Endodermal cell (in vitro differentiated cells): Measurements from ENCODE around the gene TSNAX. TPM values are rescaled to one million over a fixed set of nuclear protein-coding genes. Genes with fewer than 3 reads are reported as not detected.
"Not testable (repeated sequence)": the region's sequence is repeated elsewhere in the genome, so short reads cannot be mapped to it uniquely, and the experiment has no call there.

Experiments
- DNase-seq: peaks from one replicate; pipeline ENCODE4 v3.0.0-alpha.2; 2017
- H3K27ac ChIP-seq: 2 replicates; pipeline ENCODE4 v1.5.1; 2013; ENCODE audit warnings: mild to moderate bottlenecking, low read depth, low read length, moderate library complexity
- H3K27me3 ChIP-seq: 2 replicates; pipeline ENCODE4 v1.6.1; 2013; ENCODE audit warnings: mild to moderate bottlenecking, low read length, moderate library complexity; ENCODE audit not compliant: insufficient read depth, control insufficient read depth, poor library complexity, severe bottlenecking
- H3K36me3 ChIP-seq: 2 replicates; pipeline ENCODE4 v1.7.0; 2013; ENCODE audit warnings: mild to moderate bottlenecking, low read length, moderate library complexity; ENCODE audit not compliant: control insufficient read depth, insufficient read depth
- H3K4me1 ChIP-seq: one replicate; pipeline ENCODE4 v1.7.0; 2013; ENCODE audit warnings: low read length; ENCODE audit not compliant: control insufficient read depth, insufficient read depth
- H3K4me3 ChIP-seq: 2 replicates; pipeline ENCODE4 v1.5.1; 2013; ENCODE audit warnings: mild to moderate bottlenecking, low read length, moderate library complexity
- H3K9ac ChIP-seq: 2 replicates; pipeline ENCODE4 v1.6.1; 2013; ENCODE audit warnings: mild to moderate bottlenecking, low read length, moderate library complexity; ENCODE audit not compliant: poor library complexity, severe bottlenecking; ENCODE audit errors: extremely low read depth
- H3K9me3 ChIP-seq: 2 replicates; pipeline ENCODE4 v1.6.1; 2013; ENCODE audit warnings: mild to moderate bottlenecking, low read length, moderate library complexity; ENCODE audit not compliant: control insufficient read depth
- H3K27ac Mint-ChIP-seq: 2 replicates; pipeline ENCODE4 v1.8.0; 2020; ENCODE audit warnings: mixed read lengths
- H3K27me3 Mint-ChIP-seq: 2 replicates; pipeline ENCODE4 v1.8.0; 2021; ENCODE audit warnings: mild to moderate bottlenecking, mixed read lengths; ENCODE audit not compliant: insufficient read depth
- H3K36me3 Mint-ChIP-seq: 2 replicates; pipeline ENCODE4 v1.8.0; 2020; ENCODE audit warnings: low read depth, mixed read lengths
- H3K4me1 Mint-ChIP-seq: 2 replicates; pipeline ENCODE4 v1.8.0; 2020; ENCODE audit warnings: mixed read lengths
- H3K4me3 Mint-ChIP-seq: 2 replicates; pipeline ENCODE4 v1.8.0; 2020; ENCODE audit warnings: mild to moderate bottlenecking, moderate library complexity, mixed read lengths
- H3K9me3 Mint-ChIP-seq: 2 replicates; pipeline ENCODE4 v1.8.0; 2020; ENCODE audit warnings: mild to moderate bottlenecking, mixed read lengths
- WGBS, 2 experiments: methylation state at CpG; one replicate each; pipeline versions ENCODE4 v1.1.5 to v1.1.7; 2013; ENCODE audit warnings: missing lambda C conversion rate in 2 of 2, mixed read lengths in 1 of 2; ENCODE audit not compliant: insufficient coverage in 1 of 2, insufficient read length in 1 of 2; 5-methylcytosine and 5-hydroxymethylcytosine counted together
- total RNA-seq, 2 donors: library from RNA; stranded (reverse); fragmentation: NEBNext Ultra II Directional in 1 of 2; extraction: Animal tissue kit (Norgen Biotek cat#: 25700) in 1 of 2; gene quantifications; 2 replicates in 1 of 2; 3 replicates in 1 of 2; pipeline ENCODE4 v1.2.1, GENCODE V29; 2021
- TF ChIP-seq, protein P1 (sequence below): fragments of 200-600 bp; sonication (generic); conservative IDR thresholded peaks from 2 replicates; pipeline ENCODE4 v1.5.0; 2021; ENCODE audit warnings: antibody characterized with exemption, mild to moderate bottlenecking

TSNAX gene
- total RNA-seq, 2 donors from 2014 or later, result 38.3 to 45.6 TPM

DNA sequence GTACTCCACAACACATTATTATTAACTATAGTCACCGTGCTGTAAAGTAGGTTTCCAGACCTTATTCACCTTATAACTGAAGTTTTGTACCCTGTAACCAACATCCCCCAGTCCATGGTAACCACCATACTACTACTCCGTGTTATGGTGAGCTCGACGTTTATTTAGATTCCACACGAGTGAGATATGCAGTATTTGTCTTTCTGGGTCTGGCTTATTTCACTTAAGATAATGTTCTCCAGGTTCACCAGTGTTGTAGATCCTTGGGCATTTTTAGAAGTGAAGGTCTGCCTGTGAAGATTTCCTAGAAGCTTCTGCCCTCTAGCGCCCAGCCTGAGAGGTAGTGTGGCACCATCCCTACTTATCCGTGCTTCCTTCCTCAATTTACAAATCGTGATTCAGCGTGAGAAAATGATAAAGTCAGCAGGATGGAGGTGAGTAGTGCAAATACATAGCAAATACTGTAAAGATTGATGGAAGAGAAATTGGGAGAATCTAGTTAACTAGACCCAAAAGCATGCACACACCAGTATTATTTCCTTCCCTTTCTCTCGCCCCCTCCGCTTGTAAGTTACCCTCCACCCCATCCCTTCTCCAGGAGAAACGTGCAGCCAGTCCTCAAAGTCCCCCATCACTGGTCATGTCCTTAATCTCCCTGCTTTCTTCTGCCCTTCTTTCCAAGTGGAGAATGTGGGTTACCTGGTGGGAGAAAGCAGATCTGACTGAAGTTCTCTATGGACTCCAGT lies 62.2 kb downstream of the TSNAX start:
- Mint-ChIP-seq H3K36me3 (no peaks in the 10 kb centered on the region), H3K27ac (no peak overlapping the region), H3K9me3 (no peaks in the 10 kb centered on the region), H3K4me1 (peaks cover 3% of the 10 kb centered on the region), H3K4me3 (no peak overlapping the region), H3K27me3 (no peaks in the 10 kb centered on the region)
- H3K9ac ChIP-seq, result no peak overlapping the region
- no peaks in the 10 kb centered on the region for H3K9me3 ChIP-seq
- no peaks in the 10 kb centered on the region for H3K36me3 ChIP-seq
- no peak overlapping the region for H3K4me3 ChIP-seq
- H3K4me1 ChIP-seq, result no peaks in the 10 kb centered on the region
- TF ChIP-seq, protein P1, sequence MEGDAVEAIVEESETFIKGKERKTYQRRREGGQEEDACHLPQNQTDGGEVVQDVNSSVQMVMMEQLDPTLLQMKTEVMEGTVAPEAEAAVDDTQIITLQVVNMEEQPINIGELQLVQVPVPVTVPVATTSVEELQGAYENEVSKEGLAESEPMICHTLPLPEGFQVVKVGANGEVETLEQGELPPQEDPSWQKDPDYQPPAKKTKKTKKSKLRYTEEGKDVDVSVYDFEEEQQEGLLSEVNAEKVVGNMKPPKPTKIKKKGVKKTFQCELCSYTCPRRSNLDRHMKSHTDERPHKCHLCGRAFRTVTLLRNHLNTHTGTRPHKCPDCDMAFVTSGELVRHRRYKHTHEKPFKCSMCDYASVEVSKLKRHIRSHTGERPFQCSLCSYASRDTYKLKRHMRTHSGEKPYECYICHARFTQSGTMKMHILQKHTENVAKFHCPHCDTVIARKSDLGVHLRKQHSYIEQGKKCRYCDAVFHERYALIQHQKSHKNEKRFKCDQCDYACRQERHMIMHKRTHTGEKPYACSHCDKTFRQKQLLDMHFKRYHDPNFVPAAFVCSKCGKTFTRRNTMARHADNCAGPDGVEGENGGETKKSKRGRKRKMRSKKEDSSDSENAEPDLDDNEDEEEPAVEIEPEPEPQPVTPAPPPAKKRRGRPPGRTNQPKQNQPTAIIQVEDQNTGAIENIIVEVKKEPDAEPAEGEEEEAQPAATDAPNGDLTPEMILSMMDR, result peak; percentile 87
- 41 to 48% methylated on average over 5 to 12 of the region's 12 CpGs for WGBS, 2 experiments
- H3K27ac ChIP-seq, result no peak overlapping the region
- DNase-seq, result peak; percentile 78
- H3K27me3 ChIP-seq, result no peaks in the 10 kb centered on the region

DNA sequence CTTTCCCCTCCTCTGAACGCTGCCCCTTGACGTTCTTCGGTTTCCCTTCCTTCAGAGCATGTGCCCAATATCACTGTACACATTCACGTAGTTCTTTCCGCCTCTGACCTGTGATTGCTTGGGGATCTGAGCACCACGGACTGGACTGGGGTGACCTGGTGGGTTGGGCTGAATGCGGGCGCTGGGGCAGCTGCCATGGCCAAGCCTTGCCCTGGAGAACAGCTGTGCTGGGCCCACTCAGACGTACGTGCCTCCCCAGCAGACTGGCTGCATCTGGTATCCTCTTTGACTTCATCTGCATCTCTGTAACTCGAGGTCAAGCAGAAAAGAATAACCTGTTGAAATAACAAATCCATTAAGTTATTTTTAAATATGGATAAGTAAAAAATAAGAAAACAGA lies 63.0 kb downstream of the TSNAX start:
- no peaks in the 10 kb centered on the region for H3K9me3 ChIP-seq
- Mint-ChIP-seq H3K27me3 (no peaks in the 10 kb centered on the region), H3K27ac (no peak overlapping the region), H3K9me3 (no peaks in the 10 kb centered on the region), H3K36me3 (no peaks in the 10 kb centered on the region), H3K4me1 (peaks cover 9% of the 10 kb centered on the region), H3K4me3 (no peak overlapping the region)
- H3K4me3 ChIP-seq, result no peak overlapping the region
- H3K9ac ChIP-seq, result no peak overlapping the region
- no peaks in the 10 kb centered on the region for H3K36me3 ChIP-seq
- no peak for DNase-seq
- H3K4me1 ChIP-seq, result no peaks in the 10 kb centered on the region
- H3K27me3 ChIP-seq, result no peaks in the 10 kb centered on the region
- TF ChIP-seq, protein P1, result no peak
- WGBS, 2 experiments, result 85 to 93% methylated on average over 5 to 11 of the region's 11 CpGs
- H3K27ac ChIP-seq, result no peak overlapping the region

DNA sequence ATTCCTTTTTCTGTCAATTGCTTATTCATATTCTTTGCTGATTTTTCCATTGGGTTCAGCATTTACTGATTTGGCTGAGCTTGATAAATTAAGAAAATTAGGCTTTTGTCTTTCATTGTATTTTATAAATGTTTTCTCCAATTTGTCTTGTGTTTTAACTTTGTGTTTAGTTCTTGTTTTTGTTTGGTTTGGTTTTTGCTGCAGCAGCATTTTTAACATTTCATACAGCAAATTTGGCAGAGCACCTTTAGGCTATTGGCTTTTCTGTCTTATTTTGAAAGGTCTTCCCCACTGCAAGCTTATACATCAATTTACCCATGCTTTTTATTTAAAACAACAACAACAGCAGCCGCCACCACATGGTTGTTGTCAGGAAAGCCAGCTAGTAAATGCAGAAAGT lies 64.3 kb downstream of the TSNAX start:
- Mint-ChIP-seq H3K27ac (no peak overlapping the region), H3K36me3 (no peaks in the 10 kb centered on the region), H3K4me1 (peaks cover 13% of the 10 kb centered on the region), H3K27me3 (no peaks in the 10 kb centered on the region), H3K4me3 (no peak overlapping the region), H3K9me3 (no peaks in the 10 kb centered on the region)
- no peaks in the 10 kb centered on the region for H3K9me3 ChIP-seq
- H3K4me1 ChIP-seq, result no peaks in the 10 kb centered on the region
- no peak overlapping the region for H3K4me3 ChIP-seq
- no peaks in the 10 kb centered on the region for H3K27me3 ChIP-seq
- H3K27ac ChIP-seq, result no peak overlapping the region
- DNase-seq, result no peak
- TF ChIP-seq, protein P1, result no peak
- no peak overlapping the region for H3K9ac ChIP-seq
- H3K36me3 ChIP-seq, result no peaks in the 10 kb centered on the region
- 0% methylated on average over 1 of the region's 1 CpG; no CpG with 5 or more reads in 1 of the 2 experiments for WGBS, 2 experiments

DNA sequence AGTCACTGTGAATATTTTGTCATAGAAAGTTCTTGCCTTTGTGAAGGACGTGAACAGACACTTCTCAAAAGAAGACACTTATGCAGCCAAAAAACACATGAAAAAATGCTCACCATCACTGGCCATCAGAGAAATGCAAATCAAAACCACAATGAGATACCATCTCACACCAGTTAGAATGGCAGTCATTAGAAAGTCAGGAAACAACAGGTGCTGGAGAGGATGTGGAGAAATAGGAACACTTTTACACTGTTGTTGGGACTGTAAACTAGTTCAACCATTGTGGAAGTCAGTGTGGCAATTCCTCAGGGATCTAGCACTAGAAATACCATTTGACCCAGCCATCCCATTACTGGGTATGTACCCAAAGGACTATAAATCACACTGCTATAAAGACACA lies 64.8 kb downstream of the TSNAX start:
- not testable (repeated sequence) for DNase-seq, H3K27me3 ChIP-seq, H3K9ac ChIP-seq, H3K4me1 ChIP-seq, H3K36me3 Mint-ChIP-seq, H3K4me3 Mint-ChIP-seq, H3K27ac ChIP-seq, H3K9me3 ChIP-seq, H3K27me3 Mint-ChIP-seq, H3K27ac Mint-ChIP-seq, H3K9me3 Mint-ChIP-seq, H3K36me3 ChIP-seq, H3K4me3 ChIP-seq
- 100% methylated on average over 1 of the region's 1 CpG; no CpG with 5 or more reads in 1 of the 2 experiments for WGBS, 2 experiments
- peaks cover 13% of the 10 kb centered on the region for H3K4me1 Mint-ChIP-seq
